GM19035 (cell line): Measurements from ENCODE around the gene ERO1B.
"Not testable (repeated sequence)": the region's sequence is repeated elsewhere in the genome, so short reads cannot be mapped to it uniquely, and the experiment has no call there.

Experiments used
- ATAC-seq: cut with Tn5 transposase; IDR thresholded peaks from one replicate; pipeline ENCODE4 v1.9.1; 2021; ENCODE audit not compliant: unreplicated experiment

ERO1B gene

GRCh38 chr1:236281654-236282424, at the start of gene ERO1B:
Gene ERO1B (minus strand): TSS chr1:236281958. CDS start chr1:236281783, 175 bp downstream.
- ATAC-seq = peak; percentile 82

- not testable (repeated sequence) for ATAC-seq
Observed at GRCh38 chr1:236331412-236331811, 49.7 kb upstream of the ERO1B start.

- ATAC-seq = no peak
Observed at GRCh38 chr1:236326432-236326831, 44.7 kb upstream of the ERO1B start.

GRCh38 chr1:236325567-236325966, 43.8 kb upstream of the ERO1B start:
- no peak for ATAC-seq

- ATAC-seq = no peak
Observed at GRCh38 chr1:236323819-236324411, 42.2 kb upstream of the ERO1B start.

GRCh38 chr1:236322566-236323409, 41.0 kb upstream of the ERO1B start:
- ATAC-seq = no peak

GRCh38 chr1:236321101-236321500, 39.3 kb upstream of the ERO1B start:
- no peak for ATAC-seq

- ATAC-seq = no peak
Observed at GRCh38 chr1:236320671-236321070, 38.9 kb upstream of the ERO1B start.

- no peak for ATAC-seq
Observed at GRCh38 chr1:236320214-236320613, 38.5 kb upstream of the ERO1B start.

- ATAC-seq = no peak
Observed at GRCh38 chr1:236316437-236316836, 34.7 kb upstream of the ERO1B start.

GRCh38 chr1:236315518-236315917, 33.8 kb upstream of the ERO1B start:
- no peak for ATAC-seq

GRCh38 chr1:236315092-236315491, 33.3 kb upstream of the ERO1B start:
- no peak for ATAC-seq

- not testable (repeated sequence) for ATAC-seq
Observed at GRCh38 chr1:236314050-236314449, 32.3 kb upstream of the ERO1B start.

- ATAC-seq = no peak
Observed at GRCh38 chr1:236313427-236313826, 31.7 kb upstream of the ERO1B start.

- ATAC-seq = no peak
Observed at GRCh38 chr1:236311040-236311439, 29.3 kb upstream of the ERO1B start.

- ATAC-seq = no peak
Observed at GRCh38 chr1:236308827-236309226, 27.1 kb upstream of the ERO1B start.

- no peak for ATAC-seq
Observed at GRCh38 chr1:236307435-236307834, 25.7 kb upstream of the ERO1B start.

GRCh38 chr1:236304682-236305081, 22.9 kb upstream of the ERO1B start:
- no peak for ATAC-seq

- peak; percentile 72 for ATAC-seq
Observed at GRCh38 chr1:236303675-236304074, 21.9 kb upstream of the ERO1B start.

- no peak for ATAC-seq
Observed at GRCh38 chr1:236302941-236303340, 21.2 kb upstream of the ERO1B start.

- no peak for ATAC-seq
Observed at GRCh38 chr1:236301958-236302335, 20.2 kb upstream of the ERO1B start.
